GOT3 (cell line): ENCODE measurements around the gene HSCB.
A peak's percentile ranks its signal among the peaks of the same experiment; 100 is the strongest.
"Not testable (repeated sequence)": the region's sequence is repeated elsewhere in the genome, so short reads cannot be mapped to it uniquely, and the experiment has no call there.

Experiments
- DNase-seq: peaks from one replicate; lab custom pipeline; 2025; ENCODE audit warnings: mixed read lengths; lab: John Stamatoyannopoulos, UW

HSCB gene

GRCh38 chr22:28741200-28741784 is 547 bp upstream of the HSCB start:
- DNase-seq: no peak

- no peak for DNase-seq
Observed at GRCh38 chr22:28742562-28742962, 723 bp downstream of the HSCB start.

GRCh38 chr22:28743852-28744251 is 2.0 kb downstream of the HSCB start:
- no peak for DNase-seq

GRCh38 chr22:28750471-28750881 is 8.6 kb downstream of the HSCB start:
- DNase-seq: no peak

- not testable (repeated sequence) for DNase-seq
Observed at GRCh38 chr22:28754512-28754911, 12.7 kb downstream of the HSCB start.

- DNase-seq: no peak
Observed at GRCh38 chr22:28759861-28760560, 18.2 kb downstream of the HSCB start.

GRCh38 chr22:28761449-28761755 is 19.6 kb downstream of the HSCB start:
- DNase-seq: no peak

GRCh38 chr22:28762000-28762399 is 20.2 kb downstream of the HSCB start:
- not testable (repeated sequence) for DNase-seq

- no peak for DNase-seq
Observed at GRCh38 chr22:28766628-28767027, 24.8 kb downstream of the HSCB start.

GRCh38 chr22:28768701-28769393 is 27.0 kb downstream of the HSCB start:
- DNase-seq: no peak

- DNase-seq: no peak
Observed at GRCh38 chr22:28769394-28770085, 27.7 kb downstream of the HSCB start.

- DNase-seq: no peak
Observed at GRCh38 chr22:28771195-28771791, 29.5 kb downstream of the HSCB start.

- peak; percentile 57 for DNase-seq
Observed at GRCh38 chr22:28772633-28773460, 31.0 kb downstream of the HSCB start, which contains the start of gene CCDC117. CCDC117 (plus strand) TSS chr22:28772695; CDS start chr22:28772850, 155 bp downstream.

GRCh38 chr22:28773461-28773867 is 31.6 kb downstream of the HSCB start:
- DNase-seq: no peak

GRCh38 chr22:28774378-28774777 is 32.5 kb downstream of the HSCB start:
- DNase-seq: no peak

GRCh38 chr22:28779833-28780232 is 38.0 kb downstream of the HSCB start:
- DNase-seq: no peak

GRCh38 chr22:28780296-28780695 is 38.5 kb downstream of the HSCB start:
- no peak for DNase-seq

GRCh38 chr22:28783786-28784671 is 42.2 kb downstream of the HSCB start:
- DNase-seq: no peak

GRCh38 chr22:28788601-28789000 is 46.8 kb downstream of the HSCB start:
- no peak for DNase-seq

GRCh38 chr22:28791124-28791523 is 49.3 kb downstream of the HSCB start:
- no peak for DNase-seq
